Transverse colon (tissue), 4 donors: ENCODE data around the gene KCNIP3. TPM values are rescaled to one million over a fixed set of nuclear protein-coding genes. Genes with fewer than 3 reads are reported as not detected.
A peak's percentile ranks its signal among the peaks of the same experiment; 100 is the strongest.
"Not testable (repeated sequence)": the region's sequence is repeated elsewhere in the genome, so short reads cannot be mapped to it uniquely, and the experiment has no call there.

Experiments
- DNase-seq: peaks from one replicate; pipeline ENCODE4 v3.0.0-alpha.2; 2019
- H3K27ac ChIP-seq, 4 donors: fragments of 200-600 bp; sonication (generic); 2 replicates each; pipeline ENCODE4 v1.5.1; 2016 to 2018; ENCODE audit warnings: inconsistent platforms in 4 of 4
- H3K27me3 ChIP-seq: fragments of 200-600 bp; sonication (generic); 2 replicates; pipeline ENCODE4 v1.5.1; 2017; ENCODE audit warnings: inconsistent platforms
- H3K36me3 ChIP-seq, 4 donors: fragments of 200-600 bp; sonication (generic); 2 replicates each; pipeline ENCODE4 v1.5.1; 2017 to 2019; ENCODE audit warnings: inconsistent platforms in 4 of 4
- H3K4me1 ChIP-seq, 4 donors: fragments of 200-600 bp; sonication (generic); 2 replicates each; pipeline ENCODE4 v1.5.1; 2017 to 2020; ENCODE audit warnings: inconsistent platforms in 4 of 4
- H3K4me3 ChIP-seq, 4 donors: fragments of 200-600 bp; sonication (generic); 1 replicate in 1 of 4; 2 replicates in 3 of 4; pipeline versions ENCODE4 v1.5.1 to v1.6.1; 2017 to 2019; ENCODE audit warnings: inconsistent platforms in 4 of 4
- H3K9me3 ChIP-seq, 2 donors: fragments of 200-600 bp; sonication (generic); 2 replicates each; pipeline ENCODE4 v1.5.1; 2017 to 2019; ENCODE audit warnings: inconsistent platforms in 2 of 2
- CTCF ChIP-seq, 5 experiments: fragments of 200-600 bp in 3 of 5; fragments of 450-650 bp in 2 of 5; sonication (generic) in 3 of 5; IDR thresholded peaks; 1 replicate in 2 of 5; 2 replicates in 3 of 5; pipeline ENCODE4 v1.5.1; 2016 to 2017; ENCODE audit warnings: antibody characterized with exemption in 5 of 5, inconsistent platforms in 3 of 5, mild to moderate bottlenecking in 2 of 5, moderate library complexity in 1 of 5
- EP300 ChIP-seq: sonication (generic); formaldehyde crosslinking; IDR thresholded peaks from one replicate; pipeline ENCODE4 v1.6.1; 2017; ENCODE audit warnings: antibody characterized with exemption, low read depth
- POLR2A ChIP-seq: fragments of 450-650 bp; IDR thresholded peaks from one replicate; pipeline ENCODE4 v1.6.1; 2016; ENCODE audit warnings: antibody characterized with exemption, mild to moderate bottlenecking, moderate library complexity
- POLR2AphosphoS5 ChIP-seq, 3 donors: sonication (generic); formaldehyde crosslinking; IDR thresholded peaks; one replicate each; pipeline ENCODE4 v1.6.1; 2016; ENCODE audit warnings: antibody characterized with exemption in 3 of 3
- whole genome bisulfite sequencing, 2 donors: methylation state at CpG; one replicate each; pipeline ENCODE4 v1.1.5; 2018; ENCODE audit warnings: low coverage in 1 of 2; 5-methylcytosine and 5-hydroxymethylcytosine counted together
- in situ Hi-C, 4 donors: fragments of 200-750 bp; cut with MboI; loops; one replicate each; pipeline versions ENCODE4 v1.15.0 to v1.15.1; 2017; ENCODE audit warnings: low sequenced_read_pairs in 3 of 4, low pct_ligation_motif_present in 1 of 4, low pct_unique_long_range_greater_than_20kb in 1 of 4
- intact Hi-C: fragments of 100-400 bp; cut with DNase I; formaldehyde crosslinking; loops from one replicate; pipeline ENCODE4 v1.15.1; 2023; ENCODE audit warnings: low total_unique reads
- total RNA-seq, 4 donors: library from RNA; depleted of rRNA; stranded (reverse); fragments of >200 nt; gene quantifications; one replicate each; pipeline ENCODE4 v1.1.0, GENCODE V29; 2016

The KCNIP3 gene
- total RNA-seq, 4 donors from 2014 or later = 1.8 to 4.0 (median 2.2) TPM

GRCh38 chr2:95377216-95378123, 80.3 kb downstream of the KCNIP3 start:
- H3K4me1 ChIP-seq = no peaks in the 10 kb centered on the region
- TF ChIP-seq POLR2AphosphoS5 (IDR thresholded peaks at IDR 0.05) (no peak), EP300 (no peak), POLR2A (no peak), CTCF (IDR thresholded peaks at IDR 0.05) (no peak)
- in situ Hi-C loops (no loop called here), intact Hi-C loops (no loop called here)
- H3K27ac ChIP-seq = no peak overlapping the region
- no peak for DNase-seq
- H3K9me3 ChIP-seq = no peaks in the 10 kb centered on the region
- no peaks in the 10 kb centered on the region for H3K27me3 ChIP-seq
- no peak overlapping the region for H3K4me3 ChIP-seq
- WGBS, 2 donors = 84 to 88% methylated on average over 3 to 10 of the region's 17 CpGs
- no peaks in the 10 kb centered on the region for H3K36me3 ChIP-seq

GRCh38 chr2:95378281-95378680, 81.1 kb downstream of the KCNIP3 start:
- 95% methylated on average over 7 of the region's 7 CpGs; no CpG with 5 or more reads in 1 of the 2 donors for WGBS, 2 donors
- intact Hi-C loops, H3K9me3 ChIP-seq, H3K27ac ChIP-seq, H3K36me3 ChIP-seq, H3K4me1 ChIP-seq, H3K27me3 ChIP-seq, H3K4me3 ChIP-seq, in situ Hi-C loops, DNase-seq: not testable (repeated sequence)

- intact Hi-C loops (no loop called here), in situ Hi-C loops (no loop called here)
- Histone ChIP-seq H3K27ac (no peak overlapping the region), H3K4me1 (peaks cover 3 to 6% (median 3%) of the 10 kb centered on the region in 4 donors), H3K9me3 (no peaks in the 10 kb centered on the region), H3K4me3 (no peak overlapping the region), H3K36me3 (no peaks in the 10 kb centered on the region), H3K27me3 (no peaks in the 10 kb centered on the region)
- 51 to 60% methylated on average over 1 to 8 of the region's 8 CpGs for WGBS, 2 donors
- peak in 2 of 5 experiments; percentile 12 to 16 for TF ChIP-seq CTCF (IDR thresholded peaks at IDR 0.05)
- TF ChIP-seq POLR2AphosphoS5 (IDR thresholded peaks at IDR 0.05) = no peak
- no peak for DNase-seq
Measured at GRCh38 chr2:95379371-95379831, 82.3 kb downstream of the KCNIP3 start.

- H3K4me1 ChIP-seq = peaks cover 8 to 15% (median 11%) of the 10 kb centered on the region in 4 donors
- 73 to 85% methylated on average over 2 to 5 of the region's 5 CpGs for WGBS, 2 donors
- DNase-seq = no peak
- H3K36me3 ChIP-seq = no peaks in the 10 kb centered on the region
- in situ Hi-C loops (no loop called here), intact Hi-C loops (no loop called here)
- H3K9me3 ChIP-seq = no peaks in the 10 kb centered on the region
- no peaks in the 10 kb centered on the region for H3K27me3 ChIP-seq
- TF ChIP-seq POLR2AphosphoS5 (IDR thresholded peaks at IDR 0.05) (no peak), POLR2A (no peak), EP300 (no peak)
- no peak overlapping the region for H3K27ac ChIP-seq
- H3K4me3 ChIP-seq = no peak overlapping the region
Measured at GRCh38 chr2:95380280-95380679, 83.1 kb downstream of the KCNIP3 start.

- TF ChIP-seq EP300 (no peak), POLR2A (no peak), POLR2AphosphoS5 (IDR thresholded peaks at IDR 0.05) (no peak), CTCF (IDR thresholded peaks at IDR 0.05) (no peak)
- in situ Hi-C loops = no loop called here
- Histone ChIP-seq H3K9me3 (no peaks in the 10 kb centered on the region), H3K27ac (no peak overlapping the region), H3K4me1 (peaks cover 10 to 17% (median 15%) of the 10 kb centered on the region in 4 donors), H3K27me3 (no peaks in the 10 kb centered on the region), H3K36me3 (no peaks in the 10 kb centered on the region), H3K4me3 (no peak overlapping the region)
- intact Hi-C loops = no loop called here
- no peak for DNase-seq
- 80 to 87% methylated on average over 1 to 5 of the region's 5 CpGs for WGBS, 2 donors
Measured at GRCh38 chr2:95380731-95381130, 83.6 kb downstream of the KCNIP3 start.
